ENCODE measurements around the gene MUC22.

MUC22 gene

GRCh38 chr6:31079656-31080261, 69.5 kb downstream of the MUC22 start:
- DNase-seq (ENCODE audit: low spot score): peak; percentile 74

- no peak for DNase-seq (ENCODE audit: low spot score)
Observed at GRCh38 chr6:31081872-31082271, 71.6 kb downstream of the MUC22 start.

- DNase-seq (ENCODE audit: low spot score): no peak
Observed at GRCh38 chr6:31083742-31084354, 73.6 kb downstream of the MUC22 start.
